Muscle layer of duodenum (tissue), 2 donors: ENCODE results near the gene ADCY1.

Experiments
- H3K27ac ChIP-seq: one replicate; pipeline ENCODE4 v1.7.0; 2013; ENCODE audit warnings: mild to moderate bottlenecking, low read length
- H3K27me3 ChIP-seq: one replicate; pipeline ENCODE4 v1.7.0; 2013; ENCODE audit warnings: low read depth, mild to moderate bottlenecking, control low read depth, low read length
- H3K36me3 ChIP-seq, 2 donors: one replicate each; pipeline ENCODE4 v1.7.0; 2013; ENCODE audit warnings: low read length in 2 of 2, control low read depth in 1 of 2, mild to moderate bottlenecking in 1 of 2; ENCODE audit not compliant: insufficient read depth in 2 of 2, control insufficient read depth in 1 of 2
- H3K4me1 ChIP-seq, 2 donors: one replicate each; pipeline ENCODE4 v1.7.0; 2013; ENCODE audit warnings: low read length in 2 of 2, mild to moderate bottlenecking in 2 of 2, control low read depth in 1 of 2, moderate library complexity in 1 of 2; ENCODE audit not compliant: insufficient read depth in 2 of 2, control insufficient read depth in 1 of 2
- H3K4me3 ChIP-seq, 2 donors: one replicate each; pipeline ENCODE4 v1.7.0; 2013; ENCODE audit warnings: low read length in 2 of 2, low read depth in 1 of 2, mild to moderate bottlenecking in 1 of 2
- H3K9me3 ChIP-seq, 2 donors: one replicate each; pipeline ENCODE4 v1.7.0; 2013; ENCODE audit warnings: low read length in 2 of 2, control low read depth in 1 of 2, mild to moderate bottlenecking in 1 of 2; ENCODE audit not compliant: control insufficient read depth in 1 of 2
- donor health status: healthy.

ADCY1 gene

GRCh38 chr7:45631569-45631968, 57.4 kb downstream of the ADCY1 start:
- H3K4me1 ChIP-seq, result no peaks in the 10 kb centered on the region
- H3K36me3 ChIP-seq, result no peaks in the 10 kb centered on the region
- H3K27me3 ChIP-seq, result no peaks in the 10 kb centered on the region
- no peak overlapping the region for H3K4me3 ChIP-seq
- H3K9me3 ChIP-seq, result no peaks in the 10 kb centered on the region
- no peak overlapping the region for H3K27ac ChIP-seq

- no peaks in the 10 kb centered on the region for H3K27me3 ChIP-seq
- no peaks in the 10 kb centered on the region for H3K36me3 ChIP-seq
- no peaks in the 10 kb centered on the region for H3K4me1 ChIP-seq
- no peaks in the 10 kb centered on the region for H3K9me3 ChIP-seq
- no peak overlapping the region for H3K4me3 ChIP-seq
- H3K27ac ChIP-seq, result no peak overlapping the region
Measured at GRCh38 chr7:45636733-45637132, 62.6 kb downstream of the ADCY1 start.

GRCh38 chr7:45638916-45639315, 64.7 kb downstream of the ADCY1 start:
- Histone ChIP-seq H3K36me3 (no peaks in the 10 kb centered on the region), H3K27me3 (no peaks in the 10 kb centered on the region), H3K27ac (no peak overlapping the region)

GRCh38 chr7:45642044-45642443, 67.9 kb downstream of the ADCY1 start:
- Histone ChIP-seq H3K36me3 (no peaks in the 10 kb centered on the region), H3K27me3 (no peaks in the 10 kb centered on the region), H3K4me1 (no peaks in the 10 kb centered on the region), H3K27ac (no peak overlapping the region), H3K4me3 (no peak overlapping the region), H3K9me3 (no peaks in the 10 kb centered on the region)

More at GRCh38 chr7:45638916-45639315, 64.7 kb downstream of the ADCY1 start:
- Histone ChIP-seq H3K4me3 (no peak overlapping the region), H3K9me3 (no peaks in the 10 kb centered on the region), H3K4me1 (no peaks in the 10 kb centered on the region)

- Histone ChIP-seq H3K36me3 (no peaks in the 10 kb centered on the region), H3K27ac (no peak overlapping the region), H3K4me1 (no peaks in the 10 kb centered on the region), H3K27me3 (no peaks in the 10 kb centered on the region), H3K9me3 (no peaks in the 10 kb centered on the region), H3K4me3 (no peak overlapping the region)
Measured at GRCh38 chr7:45643630-45644029, 69.5 kb downstream of the ADCY1 start.

- H3K4me1 ChIP-seq, result no peaks in the 10 kb centered on the region
- H3K36me3 ChIP-seq, result no peaks in the 10 kb centered on the region
- no peak overlapping the region for H3K27ac ChIP-seq
- no peaks in the 10 kb centered on the region for H3K27me3 ChIP-seq
- no peaks in the 10 kb centered on the region for H3K9me3 ChIP-seq
- H3K4me3 ChIP-seq, result no peak overlapping the region
Measured at GRCh38 chr7:45644237-45644636, 70.1 kb downstream of the ADCY1 start.

- H3K27ac ChIP-seq, result no peak overlapping the region
- no peaks in the 10 kb centered on the region for H3K27me3 ChIP-seq
- no peak overlapping the region for H3K4me3 ChIP-seq
- no peaks in the 10 kb centered on the region for H3K36me3 ChIP-seq
- H3K9me3 ChIP-seq, result no peaks in the 10 kb centered on the region
- no peaks in the 10 kb centered on the region for H3K4me1 ChIP-seq
Measured at GRCh38 chr7:45645141-45645969, 71.2 kb downstream of the ADCY1 start.

GRCh38 chr7:45646207-45646821, 72.1 kb downstream of the ADCY1 start:
- H3K4me1 ChIP-seq, result no peaks in the 10 kb centered on the region
- no peaks in the 10 kb centered on the region for H3K9me3 ChIP-seq
- H3K27me3 ChIP-seq, result no peaks in the 10 kb centered on the region
- H3K27ac ChIP-seq, result no peak overlapping the region
- no peaks in the 10 kb centered on the region for H3K36me3 ChIP-seq
- H3K4me3 ChIP-seq, result no peak overlapping the region

GRCh38 chr7:45646996-45647825, 73.0 kb downstream of the ADCY1 start:
- Histone ChIP-seq H3K27me3 (no peaks in the 10 kb centered on the region), H3K9me3 (no peaks in the 10 kb centered on the region), H3K4me3 (no peak overlapping the region), H3K4me1 (no peaks in the 10 kb centered on the region), H3K36me3 (no peaks in the 10 kb centered on the region), H3K27ac (no peak overlapping the region)

GRCh38 chr7:45647967-45648670, 74.0 kb downstream of the ADCY1 start:
- Histone ChIP-seq H3K27me3 (no peaks in the 10 kb centered on the region), H3K27ac (no peak overlapping the region), H3K4me3 (no peak overlapping the region)

GRCh38 chr7:45648671-45648995, 74.5 kb downstream of the ADCY1 start:
- no peak overlapping the region for H3K27ac ChIP-seq
- no peaks in the 10 kb centered on the region for H3K27me3 ChIP-seq
- no peaks in the 10 kb centered on the region for H3K4me1 ChIP-seq
- H3K9me3 ChIP-seq, result no peaks in the 10 kb centered on the region
- H3K4me3 ChIP-seq, result no peak overlapping the region
- no peaks in the 10 kb centered on the region for H3K36me3 ChIP-seq

More at GRCh38 chr7:45647967-45648670, 74.0 kb downstream of the ADCY1 start:
- H3K9me3 ChIP-seq, result no peaks in the 10 kb centered on the region
- no peaks in the 10 kb centered on the region for H3K36me3 ChIP-seq
- no peaks in the 10 kb centered on the region for H3K4me1 ChIP-seq
